Umbilical cord (tissue), 2 donors: ENCODE data around the gene DOK5. TPM values are rescaled to one million over a fixed set of nuclear protein-coding genes. Genes with fewer than 3 reads are reported as not detected.
"Not testable (repeated sequence)": the region's sequence is repeated elsewhere in the genome, so short reads cannot be mapped to it uniquely, and the experiment has no call there.

ENCODE experiments used
- DNase-seq: peaks from one replicate; pipeline ENCODE4 v3.0.0-alpha.2; 2015; ENCODE audit warnings: low spot score
- total RNA-seq: library from RNA; depleted of rRNA; stranded (reverse); fragments of >200 nt; gene quantifications from one replicate; pipeline ENCODE4 v1.2.3, GENCODE V29; 2014; ENCODE audit warnings: low replicate concordance; ENCODE audit not compliant: insufficient read depth

The DOK5 gene
- 6.7 TPM for total RNA-seq

GRCh38 chr20:54475334-54476168, at the start of gene DOK5:
Gene DOK5 (plus strand): TSS chr20:54475593. CDS start chr20:54475947, 354 bp downstream.
- peak; percentile 90 for DNase-seq

GRCh38 chr20:54429364-54429763, 46.0 kb upstream of the DOK5 start:
- DNase-seq: no peak

- no peak for DNase-seq
Measured at GRCh38 chr20:54431156-54431944, 44.0 kb upstream of the DOK5 start.

- DNase-seq: no peak
Measured at GRCh38 chr20:54432966-54433365, 42.4 kb upstream of the DOK5 start.

GRCh38 chr20:54433636-54434035, 41.8 kb upstream of the DOK5 start:
- DNase-seq: no peak

GRCh38 chr20:54434196-54434595, 41.2 kb upstream of the DOK5 start:
- DNase-seq: no peak

- DNase-seq: no peak
Measured at GRCh38 chr20:54435015-54435414, 40.4 kb upstream of the DOK5 start.

- DNase-seq: not testable (repeated sequence)
Measured at GRCh38 chr20:54436410-54436809, 39.0 kb upstream of the DOK5 start.

GRCh38 chr20:54438166-54438565, 37.2 kb upstream of the DOK5 start:
- no peak for DNase-seq

GRCh38 chr20:54450207-54450606, 25.2 kb upstream of the DOK5 start:
- no peak for DNase-seq

GRCh38 chr20:54451171-54451570, 24.2 kb upstream of the DOK5 start:
- no peak for DNase-seq

- no peak for DNase-seq
Measured at GRCh38 chr20:54452277-54452676, 23.1 kb upstream of the DOK5 start.

GRCh38 chr20:54454982-54455381, 20.4 kb upstream of the DOK5 start:
- DNase-seq: no peak

GRCh38 chr20:54456423-54456822, 19.0 kb upstream of the DOK5 start:
- DNase-seq: no peak

GRCh38 chr20:54456961-54457360, 18.4 kb upstream of the DOK5 start:
- no peak for DNase-seq

GRCh38 chr20:54458219-54458618, 17.2 kb upstream of the DOK5 start:
- no peak for DNase-seq

GRCh38 chr20:54459279-54459678, 16.1 kb upstream of the DOK5 start:
- no peak for DNase-seq

- no peak for DNase-seq
Measured at GRCh38 chr20:54464003-54464402, 11.4 kb upstream of the DOK5 start.

GRCh38 chr20:54466127-54466526, 9.3 kb upstream of the DOK5 start:
- DNase-seq: no peak

GRCh38 chr20:54467622-54468021, 7.8 kb upstream of the DOK5 start:
- DNase-seq: no peak

GRCh38 chr20:54468082-54468481, 7.3 kb upstream of the DOK5 start:
- no peak for DNase-seq

- DNase-seq: no peak
Measured at GRCh38 chr20:54469293-54469692, 6.1 kb upstream of the DOK5 start.

GRCh38 chr20:54469952-54470351, 5.4 kb upstream of the DOK5 start:
- DNase-seq: no peak
